PC-9 (cell line): ENCODE measurements around the gene MYB. TPM values are rescaled to one million over a fixed set of nuclear protein-coding genes. Genes with fewer than 3 reads are reported as not detected.

Source experiments
- BruUV-seq: library from RNA; stranded (reverse); fragments of 400-500 nt; replicated peaks from 2 replicates; lab custom pipeline; 2021; lab: Mats Ljungman, UMichigan
- CTCF ChIA-PET: fragments of 300-600 bp; sonication (Branson Sonifier 250); formaldehyde crosslinking; loops from one replicate; lab custom pipeline; 2022; ENCODE audit warnings: antibody characterized with exemption; lab: Charles Lee
- POLR2A ChIA-PET: fragments of 300-600 bp; sonication (Branson Sonifier 250); formaldehyde crosslinking; loops from one replicate; lab custom pipeline; 2022; ENCODE audit warnings: antibody characterized with exemption; ENCODE audit not compliant: unreplicated experiment; lab: Charles Lee
- DNase-seq, 2 experiments: peaks; one replicate each; pipeline versions ENCODE4 v3.0.0 to v3.0.0-alpha.2; 2015 to 2022; ENCODE audit warnings: mixed read lengths in 1 of 2
- H2AFZ ChIP-seq: fragments of 200-600 bp; sonication (generic); 2 replicates; pipeline ENCODE4 v1.8.1; 2017; ENCODE audit warnings: antibody characterized with exemption
- H3F3A ChIP-seq: fragments of 200-600 bp; sonication (generic); 2 replicates; pipeline ENCODE4 v1.8.1; 2017; ENCODE audit warnings: antibody characterized with exemption, mild to moderate bottlenecking, low read depth; ENCODE audit not compliant: insufficient read depth
- H3K27ac ChIP-seq: fragments of 200-600 bp; sonication (generic); 2 replicates; pipeline ENCODE4 v1.6.1; 2016; ENCODE audit warnings: mixed run types
- H3K27me3 ChIP-seq: fragments of 200-600 bp; sonication (generic); 2 replicates; pipeline ENCODE4 v1.6.1; 2016; ENCODE audit warnings: low read depth, mixed run types; ENCODE audit not compliant: insufficient read depth
- H3K36me3 ChIP-seq: fragments of 200-600 bp; sonication (generic); 2 replicates; pipeline ENCODE4 v1.6.1; 2016; ENCODE audit warnings: low read depth, mixed run types
- H3K4me1 ChIP-seq: fragments of 200-600 bp; sonication (generic); replicated peaks from 2 replicates; pipeline ENCODE4 v1.6.1; 2016; ENCODE audit warnings: mixed run types; ENCODE audit not compliant: insufficient read depth
- H3K4me2 ChIP-seq: fragments of 200-600 bp; sonication (generic); 2 replicates; pipeline ENCODE4 v1.6.1; 2017; ENCODE audit warnings: mixed run types
- H3K4me3 ChIP-seq: fragments of 200-600 bp; sonication (generic); 2 replicates; pipeline ENCODE4 v1.6.1; 2016; ENCODE audit warnings: mixed run types
- H3K79me2 ChIP-seq: fragments of 200-600 bp; sonication (generic); 2 replicates; pipeline ENCODE4 v1.6.1; 2017; ENCODE audit warnings: low read depth, mixed run types
- H3K9me2 ChIP-seq: fragments of 200-600 bp; sonication (generic); 2 replicates; pipeline ENCODE4 v1.8.1; 2017; ENCODE audit warnings: mild to moderate bottlenecking; ENCODE audit not compliant: insufficient read depth
- H3K9me3 ChIP-seq: fragments of 200-600 bp; sonication (generic); 2 replicates; pipeline ENCODE4 v1.8.1; 2016; ENCODE audit warnings: low read depth; ENCODE audit not compliant: insufficient read depth
- H4K20me1 ChIP-seq: fragments of 200-600 bp; sonication (generic); 2 replicates; pipeline ENCODE4 v1.8.1; 2017; ENCODE audit not compliant: insufficient read depth
- CTCF ChIP-seq: fragments of 200-600 bp; sonication (generic); conservative IDR thresholded peaks from 2 replicates; pipeline ENCODE4 v1.6.1; 2017; ENCODE audit warnings: mixed run types, antibody characterized with exemption, mild to moderate bottlenecking, moderate library complexity
- EZH2 ChIP-seq: fragments of 200-600 bp; sonication (generic); IDR thresholded peaks from 2 replicates; pipeline ENCODE4 v1.8.0; 2017; ENCODE audit warnings: antibody characterized with exemption, low read depth
- intact Hi-C: fragments of 100-400 bp; cut with micrococcal nuclease; formaldehyde crosslinking; loops from one replicate; pipeline ENCODE4 v1.10.0; 2022; ENCODE audit not compliant: unreplicated experiment
- total RNA-seq: library from RNA; stranded (reverse); gene quantifications from 2 replicates; pipeline ENCODE4 v1.2.3, GENCODE V29; 2021

The MYB gene
- total RNA-seq, 1 experiment from 2014 or later = 1.8 TPM

DNA sequence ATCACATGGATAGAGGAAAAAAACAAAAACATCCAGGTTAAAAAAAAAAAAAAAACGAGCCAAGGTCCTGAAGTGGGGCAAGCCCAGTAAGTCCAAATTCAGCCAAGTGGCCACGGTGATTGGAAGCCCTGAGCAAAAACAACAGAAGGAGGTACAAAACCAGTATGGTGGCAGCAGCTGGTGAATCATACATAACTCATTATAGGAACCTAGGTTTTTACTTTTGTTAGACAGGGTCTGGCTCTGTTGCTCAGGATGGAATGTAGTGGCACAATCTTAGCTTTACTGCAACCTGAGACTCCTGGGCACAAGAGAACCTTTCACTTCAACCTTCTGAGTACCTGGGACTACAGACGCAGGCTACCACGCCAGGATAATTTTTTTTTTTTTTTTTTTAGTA, 22.7 kb upstream of the MYB start:
- H3K9me2 ChIP-seq = no peaks in the 10 kb centered on the region
- DNase-seq = peak in 1 of 2 experiments; percentile 41
- H3K4me1 ChIP-seq = no peaks in the 10 kb centered on the region
- H2AFZ ChIP-seq = no peak overlapping the region
- H3F3A ChIP-seq = no peaks in the 10 kb centered on the region
- ChIA-PET CTCF (no interaction called here), POLR2A (interaction anchor here (0.7 kb wide), 1 partner anchor 58 kb away, joined by 13 read pairs; no protein-coding TSS in a partner anchor)
- TF ChIP-seq CTCF (no peak), EZH2 (no peak)
- no peak overlapping the region for H3K4me3 ChIP-seq
- H4K20me1 ChIP-seq = no peaks in the 10 kb centered on the region
- H3K36me3 ChIP-seq = no peaks in the 10 kb centered on the region
- no peaks in the 10 kb centered on the region for H3K79me2 ChIP-seq
- BruUV-seq = no TSS peak
- intact Hi-C loops = no loop called here
- peaks cover 10% of the 10 kb centered on the region; the same call in 1 of the 2 replicates for H3K27me3 ChIP-seq
- H3K4me2 ChIP-seq = no peak overlapping the region
- H3K9me3 ChIP-seq = no peaks in the 10 kb centered on the region
- no peak overlapping the region for H3K27ac ChIP-seq

DNA sequence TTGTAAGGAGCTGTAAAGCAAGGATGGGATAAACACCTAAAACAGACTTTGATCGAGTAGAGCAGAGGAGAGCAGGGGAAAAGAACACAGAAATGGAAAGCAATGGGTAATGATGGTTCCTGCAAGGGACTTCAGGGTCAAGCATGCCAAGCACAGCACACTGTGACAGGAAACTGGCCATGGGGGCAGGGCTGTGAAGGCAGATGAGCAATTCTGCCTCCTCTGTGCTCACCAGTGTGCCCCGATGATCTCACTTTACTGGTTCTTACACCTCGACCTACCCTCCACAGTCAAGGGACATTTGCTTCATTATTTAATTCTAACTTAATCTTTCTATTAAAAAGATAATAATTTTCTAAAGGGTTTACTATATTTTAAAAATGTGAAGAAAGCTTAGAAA, 21.6 kb upstream of the MYB start:
- POLR2A ChIA-PET = no interaction called here
- Histone ChIP-seq H3K79me2 (no peaks in the 10 kb centered on the region), H3F3A (no peaks in the 10 kb centered on the region), H3K27ac (no peak overlapping the region), H3K9me2 (no peaks in the 10 kb centered on the region), H3K9me3 (no peaks in the 10 kb centered on the region), H4K20me1 (no peaks in the 10 kb centered on the region), H3K4me1 (no peaks in the 10 kb centered on the region), H3K4me2 (no peak overlapping the region), H3K36me3 (no peaks in the 10 kb centered on the region), H2AFZ (no peak overlapping the region), H3K27me3 (peaks cover 10% of the 10 kb centered on the region; the same call in 1 of the 2 replicates), H3K4me3 (no peak overlapping the region)
- BruUV-seq = no TSS peak
- TF ChIP-seq EZH2 (no peak), CTCF (no peak)
- CTCF ChIA-PET = no interaction called here
- no peak for DNase-seq
- intact Hi-C loops = no loop called here

GRCh38 chr6:135161411-135162395, 19.4 kb upstream of the MYB start:
- H3K27ac ChIP-seq = no peak overlapping the region
- TF ChIP-seq EZH2 (no peak), CTCF (no peak)
- no peaks in the 10 kb centered on the region for H3K79me2 ChIP-seq
- H3K9me2 ChIP-seq = no peaks in the 10 kb centered on the region
- H3K4me3 ChIP-seq = no peak overlapping the region
- H3K9me3 ChIP-seq = no peaks in the 10 kb centered on the region
- H2AFZ ChIP-seq = no peak overlapping the region
- H3K4me2 ChIP-seq = no peak overlapping the region
- intact Hi-C loops = no loop called here
- CTCF ChIA-PET = no interaction called here
- H3K27me3 ChIP-seq = no peaks in the 10 kb centered on the region
- no peaks in the 10 kb centered on the region for H3K36me3 ChIP-seq
- H3K4me1 ChIP-seq = no peaks in the 10 kb centered on the region
- H4K20me1 ChIP-seq = no peaks in the 10 kb centered on the region
- DNase-seq = no peak
- no peaks in the 10 kb centered on the region for H3F3A ChIP-seq
- no TSS peak for BruUV-seq
- POLR2A ChIA-PET = no interaction called here
